ENCODE results near the gene ZC2HC1C. TPM values are rescaled to one million over a fixed set of nuclear protein-coding genes. Genes with fewer than 3 reads are reported as not detected.

The ZC2HC1C gene
- total RNA-seq (2014; rRNA removed; shearing (Covaris generic)): 1.3 and 9.8 TPM in 2 replicates

GRCh38 chr14:75069121-75069810 is at the start of gene ZC2HC1C:
ZC2HC1C (plus strand) TSS chr14:75069641; CDS start chr14:75070574, 933 bp downstream.
- peak; percentile 84 for DNase-seq (ENCODE audit: low read depth)

- peak; percentile 26 for DNase-seq (ENCODE audit: low read depth)
Observed at GRCh38 chr14:75022655-75023054, 46.8 kb upstream of the ZC2HC1C start.

- DNase-seq (ENCODE audit: low read depth): no peak
Observed at GRCh38 chr14:75023108-75023507, 46.3 kb upstream of the ZC2HC1C start.

- no peak for DNase-seq (ENCODE audit: low read depth)
Observed at GRCh38 chr14:75025082-75025481, 44.4 kb upstream of the ZC2HC1C start.

GRCh38 chr14:75025876-75026275 is 43.6 kb upstream of the ZC2HC1C start:
- DNase-seq (ENCODE audit: low read depth): no peak

- DNase-seq (ENCODE audit: low read depth): no peak
Observed at GRCh38 chr14:75030147-75030546, 39.3 kb upstream of the ZC2HC1C start.

GRCh38 chr14:75032939-75033338 is 36.5 kb upstream of the ZC2HC1C start:
- DNase-seq (ENCODE audit: low read depth): no peak

GRCh38 chr14:75040507-75040906 is 28.9 kb upstream of the ZC2HC1C start:
- no peak for DNase-seq (ENCODE audit: low read depth)

- DNase-seq (ENCODE audit: low read depth): no peak
Observed at GRCh38 chr14:75040959-75041358, 28.5 kb upstream of the ZC2HC1C start.

GRCh38 chr14:75041613-75042012 is 27.8 kb upstream of the ZC2HC1C start:
- DNase-seq (ENCODE audit: low read depth): peak; percentile 52

- DNase-seq (ENCODE audit: low read depth): peak; percentile 21
Observed at GRCh38 chr14:75042035-75042434, 27.4 kb upstream of the ZC2HC1C start.

GRCh38 chr14:75044322-75044721 is 25.1 kb upstream of the ZC2HC1C start:
- DNase-seq (ENCODE audit: low read depth): peak; percentile 77

- no peak for DNase-seq (ENCODE audit: low read depth)
Observed at GRCh38 chr14:75044752-75045151, 24.7 kb upstream of the ZC2HC1C start.

- no peak for DNase-seq (ENCODE audit: low read depth)
Observed at GRCh38 chr14:75046275-75046674, 23.2 kb upstream of the ZC2HC1C start.

GRCh38 chr14:75046899-75047298 is 22.5 kb upstream of the ZC2HC1C start:
- peak; percentile 64 for DNase-seq (ENCODE audit: low read depth)

GRCh38 chr14:75047506-75047905 is 21.9 kb upstream of the ZC2HC1C start:
- DNase-seq (ENCODE audit: low read depth): no peak

- no peak for DNase-seq (ENCODE audit: low read depth)
Observed at GRCh38 chr14:75048101-75048500, 21.3 kb upstream of the ZC2HC1C start.

- no peak for DNase-seq (ENCODE audit: low read depth)
Observed at GRCh38 chr14:75049136-75049535, 20.3 kb upstream of the ZC2HC1C start.

GRCh38 chr14:75049731-75050201 is 19.7 kb upstream of the ZC2HC1C start:
- no peak for DNase-seq (ENCODE audit: low read depth)

- DNase-seq (ENCODE audit: low read depth): peak; percentile 81
Observed at GRCh38 chr14:75050852-75051555, 18.4 kb upstream of the ZC2HC1C start, which contains the start of gene MLH3. MLH3 (minus strand) TSS chr14:75051467; CDS start chr14:75049655, 1,812 bp downstream.

GRCh38 chr14:75051556-75051899 is 17.9 kb upstream of the ZC2HC1C start:
- no peak for DNase-seq (ENCODE audit: low read depth)

GRCh38 chr14:75053396-75054291 is 15.8 kb upstream of the ZC2HC1C start:
- DNase-seq (ENCODE audit: low read depth): peak; percentile 19
